Mucosa of descending colon (tissue), 3 donors: ENCODE results near the gene GAS5. TPM values are rescaled to one million over a fixed set of nuclear protein-coding genes. Genes with fewer than 3 reads are reported as not detected.

Experiments
- ATAC-seq: fragments of 200-7000 bp; cut with Tn5 transposase; one replicate; pipeline ENCODE4 v1.9.1; 2020; ENCODE audit warnings: mild to moderate bottlenecking, moderate library complexity
- DNase-seq, 3 donors: peaks; one replicate each; pipeline ENCODE4 v3.0.0-alpha.2; 2020
- H3K36me3 ChIP-seq: fragments of 200-600 bp; one replicate; pipeline ENCODE4 v1.8.0; 2021; ENCODE audit warnings: low read depth, mild to moderate bottlenecking
- H3K4me1 ChIP-seq: fragments of 200-600 bp; one replicate; pipeline ENCODE4 v1.8.0; 2021; ENCODE audit warnings: low read depth, mild to moderate bottlenecking
- H3K4me3 ChIP-seq: fragments of 200-600 bp; one replicate; pipeline ENCODE4 v1.8.0; 2021; ENCODE audit warnings: mild to moderate bottlenecking
- H3K9me3 ChIP-seq: fragments of 200-600 bp; one replicate; pipeline ENCODE4 v1.8.0; 2021; ENCODE audit warnings: mild to moderate bottlenecking
- intact Hi-C, 2 donors: fragments of 100-400 bp; cut with DNase I in 1 of 2; cut with micrococcal nuclease in 1 of 2; formaldehyde crosslinking; loops; one replicate each; pipeline versions ENCODE4 v1.11.0 to v1.11.1; 2022; cut with DNase I, micrococcal nuclease
- total RNA-seq, 3 donors: library from RNA; stranded (reverse); fragmentation: NEBNext Ultra II Directional in 2 of 3; extraction: Animal tissue kit (Norgen Biotek cat#: 25700) in 2 of 3; gene quantifications; one replicate each; pipeline versions ENCODE4 v1.2.1 to v1.2.4, GENCODE V29; 2021 to 2023
- TF ChIP-seq, protein P1 (sequence below): fragments of 200-600 bp; IDR thresholded peaks from one replicate; pipeline ENCODE4 v1.8.0; 2022; ENCODE audit warnings: antibody characterized with exemption, mild to moderate bottlenecking
- donor health status: DM: no; HTN: no; CAD: no; lungs with moderate emphysema.
- donor health status: DM: no; HTN: no; CAD: no.
- donor health status: DM: no; HTN: yes; CAD: no.

GAS5 gene
- total RNA-seq, 3 donors from 2014 or later = 207 to 252 (median 224) TPM

DNA sequence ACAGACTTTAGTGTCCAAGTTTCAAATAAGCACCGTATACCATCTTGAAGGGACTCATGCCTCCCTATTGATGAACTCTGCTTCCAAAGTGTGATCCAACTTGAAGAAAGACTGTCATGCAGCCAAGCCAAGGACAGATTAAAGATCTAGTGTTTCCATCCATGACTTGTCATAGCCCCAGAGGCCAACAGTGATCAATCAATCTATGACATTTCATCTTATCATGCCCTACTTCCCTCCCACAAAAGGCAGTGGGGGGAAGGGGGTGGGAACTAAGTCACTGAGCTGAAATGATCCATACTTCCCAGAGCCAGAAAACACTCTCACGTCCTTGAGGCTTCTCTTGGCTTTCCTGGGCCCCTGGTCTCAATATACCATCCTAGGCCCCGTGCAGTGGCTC lies 45.3 kb upstream of the GAS5 start:
- Histone ChIP-seq H3K9me3 (no peaks in the 10 kb centered on the region), H3K4me1 (no peaks in the 10 kb centered on the region), H3K4me3 (no peak overlapping the region), H3K36me3 (no peaks in the 10 kb centered on the region)
- DNase-seq (no peak), ATAC-seq (no peak)
- intact Hi-C loops = no loop called here
- TF ChIP-seq, protein P1, sequence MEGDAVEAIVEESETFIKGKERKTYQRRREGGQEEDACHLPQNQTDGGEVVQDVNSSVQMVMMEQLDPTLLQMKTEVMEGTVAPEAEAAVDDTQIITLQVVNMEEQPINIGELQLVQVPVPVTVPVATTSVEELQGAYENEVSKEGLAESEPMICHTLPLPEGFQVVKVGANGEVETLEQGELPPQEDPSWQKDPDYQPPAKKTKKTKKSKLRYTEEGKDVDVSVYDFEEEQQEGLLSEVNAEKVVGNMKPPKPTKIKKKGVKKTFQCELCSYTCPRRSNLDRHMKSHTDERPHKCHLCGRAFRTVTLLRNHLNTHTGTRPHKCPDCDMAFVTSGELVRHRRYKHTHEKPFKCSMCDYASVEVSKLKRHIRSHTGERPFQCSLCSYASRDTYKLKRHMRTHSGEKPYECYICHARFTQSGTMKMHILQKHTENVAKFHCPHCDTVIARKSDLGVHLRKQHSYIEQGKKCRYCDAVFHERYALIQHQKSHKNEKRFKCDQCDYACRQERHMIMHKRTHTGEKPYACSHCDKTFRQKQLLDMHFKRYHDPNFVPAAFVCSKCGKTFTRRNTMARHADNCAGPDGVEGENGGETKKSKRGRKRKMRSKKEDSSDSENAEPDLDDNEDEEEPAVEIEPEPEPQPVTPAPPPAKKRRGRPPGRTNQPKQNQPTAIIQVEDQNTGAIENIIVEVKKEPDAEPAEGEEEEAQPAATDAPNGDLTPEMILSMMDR = no peak

DNA sequence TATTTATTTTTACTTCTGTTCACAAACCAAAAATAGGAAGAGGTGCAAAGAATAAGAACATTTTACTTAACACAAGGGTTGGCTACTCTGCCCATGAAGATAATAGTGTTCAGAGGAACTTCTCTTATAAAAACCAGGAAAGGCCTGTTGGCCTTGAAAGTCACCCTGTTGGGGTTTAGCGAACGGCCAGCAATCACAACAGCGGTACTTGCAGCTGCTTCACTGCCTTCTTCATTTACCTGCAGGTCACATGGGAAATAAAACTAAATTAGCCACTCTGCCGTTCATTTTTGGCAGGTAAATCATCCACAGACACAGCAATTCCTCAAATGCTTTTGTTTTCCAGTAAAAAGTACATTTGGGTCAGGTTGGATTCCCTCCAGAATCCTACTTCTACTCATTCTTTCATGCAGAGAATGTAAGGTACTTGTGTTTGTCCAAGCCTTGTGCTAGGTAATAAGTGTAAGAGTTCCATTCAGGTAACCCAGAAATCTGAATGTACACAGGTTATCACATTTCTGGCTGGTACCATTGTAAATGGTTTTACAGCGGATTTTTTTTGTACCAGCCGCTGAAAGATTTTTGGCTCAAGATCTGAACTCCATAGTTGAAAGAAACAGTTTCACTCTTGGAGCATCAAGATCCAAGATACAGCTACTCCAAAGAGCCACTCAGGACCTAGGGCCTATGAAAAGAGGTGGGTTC lies 36.2 kb upstream of the GAS5 start:
- intact Hi-C loops = no loop called here
- Histone ChIP-seq H3K4me3 (no peak overlapping the region), H3K36me3 (no peaks in the 10 kb centered on the region), H3K4me1 (no peaks in the 10 kb centered on the region), H3K9me3 (no peaks in the 10 kb centered on the region)
- no peak for ATAC-seq
- DNase-seq = no peak
- TF ChIP-seq, protein P1 = no peak

DNA sequence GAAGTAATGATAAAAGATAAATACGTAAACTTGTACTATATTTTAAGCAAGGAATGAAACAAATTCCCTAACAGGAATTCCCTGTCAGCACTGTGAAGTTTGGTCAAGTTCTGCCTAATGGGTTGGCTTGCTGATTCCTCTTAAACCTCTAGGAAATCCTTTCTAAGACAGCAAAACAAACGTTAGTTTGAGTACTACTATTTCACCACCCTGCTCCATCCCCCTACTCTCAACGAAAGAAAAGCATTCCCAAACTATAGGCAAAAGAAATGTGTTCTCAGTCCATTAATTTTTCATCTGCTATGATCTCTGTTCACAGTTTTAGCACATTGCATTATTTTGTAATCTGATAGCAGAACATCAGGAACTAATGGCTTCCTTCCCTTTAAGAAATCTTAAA lies 33.2 kb upstream of the GAS5 start:
- ATAC-seq (no peak), DNase-seq (no peak)
- intact Hi-C loops = no loop called here
- TF ChIP-seq, protein P1 = no peak
- no peaks in the 10 kb centered on the region for H3K9me3 ChIP-seq
- no peaks in the 10 kb centered on the region for H3K4me1 ChIP-seq
- no peak overlapping the region for H3K4me3 ChIP-seq
- no peaks in the 10 kb centered on the region for H3K36me3 ChIP-seq

DNA sequence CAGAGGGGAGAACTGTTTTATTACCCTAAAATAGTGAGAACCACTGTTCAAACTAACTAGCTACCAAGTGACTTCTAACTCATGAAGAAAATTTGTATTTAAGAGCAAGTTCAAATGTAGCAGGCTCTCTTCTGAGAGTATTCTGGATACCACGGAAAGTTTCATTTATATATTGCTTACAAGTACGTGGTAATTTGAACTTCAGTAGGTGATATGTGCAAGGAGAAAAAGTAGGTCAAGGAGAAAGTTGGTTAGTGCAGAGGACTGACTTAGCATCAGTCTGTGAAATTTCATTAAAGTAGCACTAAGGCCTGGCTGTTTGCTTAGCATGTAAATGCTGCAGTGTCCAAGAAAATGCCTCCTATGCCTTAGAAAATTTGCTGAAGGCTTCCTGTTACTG lies 32.6 kb upstream of the GAS5 start:
- TF ChIP-seq, protein P1 = no peak
- H3K4me3 ChIP-seq = no peak overlapping the region
- no peaks in the 10 kb centered on the region for H3K9me3 ChIP-seq
- intact Hi-C loops = no loop called here
- H3K36me3 ChIP-seq = no peaks in the 10 kb centered on the region
- DNase-seq = no peak
- ATAC-seq = no peak
- H3K4me1 ChIP-seq = no peaks in the 10 kb centered on the region

DNA sequence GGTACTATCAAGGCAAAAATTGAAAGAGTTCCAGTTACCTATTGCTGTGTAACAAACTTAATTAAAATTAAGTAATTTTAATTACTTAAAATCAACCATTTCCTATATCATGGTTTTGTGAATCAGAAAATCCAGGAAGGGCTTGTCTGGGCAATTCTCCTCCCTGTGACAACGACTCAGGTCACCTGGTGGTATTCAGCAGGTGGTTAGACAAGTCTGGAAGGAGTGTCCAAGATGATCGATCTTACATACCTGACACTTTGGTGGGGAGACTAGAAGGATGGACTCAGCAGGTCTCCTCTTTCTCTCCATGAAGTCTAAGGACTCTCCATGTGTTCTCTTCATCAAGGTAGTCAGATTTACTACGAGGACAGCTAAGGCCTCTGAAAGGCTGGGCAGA lies 26.4 kb upstream of the GAS5 start:
- DNase-seq (no peak), ATAC-seq (no peak)
- Histone ChIP-seq H3K36me3 (no peaks in the 10 kb centered on the region), H3K4me1 (no peaks in the 10 kb centered on the region), H3K9me3 (no peaks in the 10 kb centered on the region), H3K4me3 (no peak overlapping the region)
- TF ChIP-seq, protein P1 = no peak
- intact Hi-C loops = no loop called here

DNA sequence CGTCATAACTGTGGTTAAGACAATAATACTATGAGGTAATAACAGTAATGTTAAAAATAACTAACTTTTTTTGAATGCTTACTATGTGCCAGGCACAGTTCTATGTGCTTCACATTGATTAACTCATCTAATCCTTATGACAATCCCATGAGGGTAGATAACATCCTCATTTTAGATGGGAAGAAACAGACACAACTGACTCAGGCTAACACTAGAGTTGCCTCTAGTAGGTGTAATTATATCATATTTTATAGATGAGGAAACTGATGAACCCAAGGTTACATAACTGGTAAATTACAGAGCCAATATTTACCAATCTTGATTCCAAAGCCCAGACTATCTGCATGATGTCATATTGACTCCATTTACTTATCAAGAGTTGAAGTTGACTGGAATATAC lies 25.8 kb upstream of the GAS5 start:
- H3K36me3 ChIP-seq = no peaks in the 10 kb centered on the region
- ATAC-seq (no peak), DNase-seq (no peak)
- H3K4me3 ChIP-seq = no peak overlapping the region
- TF ChIP-seq, protein P1 = no peak
- H3K4me1 ChIP-seq = no peaks in the 10 kb centered on the region
- H3K9me3 ChIP-seq = no peaks in the 10 kb centered on the region
- intact Hi-C loops = no loop called here
